H1 (cell line): ENCODE results near the gene COL5A1. TPM values are rescaled to one million over a fixed set of nuclear protein-coding genes. Genes with fewer than 3 reads are reported as not detected.

Source experiments
- CTCF ChIA-PET: fragments of 300-600 bp; sonication (Branson Sonifier 250); formaldehyde crosslinking; loops from one replicate; lab custom pipeline; 2021; ENCODE audit not compliant: partially characterized antibody; lab: Charles Lee
- POLR2A ChIA-PET: fragments of 300-600 bp; sonication (Branson Sonifier 250); formaldehyde crosslinking; loops from one replicate; lab custom pipeline; 2021; ENCODE audit warnings: inconsistent platforms; ENCODE audit not compliant: partially characterized antibody; lab: Charles Lee
- DNase-seq, 2 experiments: peaks; one replicate each; pipeline versions ENCODE4 v3.0.0 to v3.0.0-alpha.2; 2010 to 2022; ENCODE audit warnings: low spot score in 2 of 2, low read depth in 1 of 2, mixed read lengths in 1 of 2
- FAIRE-seq: peaks from 2 replicates; lab custom pipeline; 2011; peaks lifted over from hg19 to GRCh38; lab: Jason Lieb, UNC
- H2AFZ ChIP-seq: 2 replicates; pipeline ENCODE4 v1.8.1; 2012; ENCODE audit warnings: low read length, inconsistent platforms
- H2AK5ac ChIP-seq: 2 replicates; pipeline ENCODE4 v1.6.1; 2013; ENCODE audit warnings: low read depth, low read length
- H2BK120ac ChIP-seq: replicated peaks from 2 replicates; pipeline ENCODE3; 2013; ENCODE audit warnings: low read depth, low read length, inconsistent platforms
- H2BK12ac ChIP-seq: 2 replicates; pipeline ENCODE4 v1.6.1; 2013; ENCODE audit warnings: low read depth, low read length
- H2BK15ac ChIP-seq: 2 replicates; pipeline ENCODE4 v1.6.1; 2013; ENCODE audit warnings: low read length
- H2BK20ac ChIP-seq: 2 replicates; pipeline ENCODE4 v1.6.1; 2013; ENCODE audit warnings: low read length
- H2BK5ac ChIP-seq: 2 replicates; pipeline ENCODE4 v1.6.1; 2013; ENCODE audit warnings: low read depth, low read length
- H3K14ac ChIP-seq: 2 replicates; pipeline ENCODE4 v1.6.1; 2013; ENCODE audit warnings: inconsistent platforms; ENCODE audit not compliant: insufficient read length
- H3K18ac ChIP-seq: 2 replicates; pipeline ENCODE4 v1.6.1; 2013; ENCODE audit warnings: low read length; ENCODE audit errors: extremely low read depth
- H3K23ac ChIP-seq: 2 replicates; pipeline ENCODE4 v1.6.1; 2013; ENCODE audit warnings: inconsistent platforms; ENCODE audit not compliant: insufficient read length
- H3K23me2 ChIP-seq: 2 replicates; pipeline ENCODE4 v1.6.1; 2013; ENCODE audit warnings: low read depth, low read length
- H3K27ac ChIP-seq: 2 replicates; pipeline ENCODE4 v1.6.1; 2011; ENCODE audit warnings: low read depth, low read length, inconsistent platforms
- H3K27me3 ChIP-seq, 4 experiments: replicated peaks in 1 of 4; 1 replicate in 1 of 4; 2 replicates in 3 of 4; pipeline versions ENCODE4 v1.6.1 to v1.8.1; 2011 to 2013; ENCODE audit warnings: low read length in 3 of 4, mild to moderate bottlenecking in 3 of 4, inconsistent platforms in 2 of 4, mixed read lengths in 2 of 4, moderate library complexity in 1 of 4; ENCODE audit not compliant: control insufficient read depth in 3 of 4, insufficient read depth in 3 of 4; ENCODE audit errors: extremely low read depth in 1 of 4
- H3K36me3 ChIP-seq, 4 experiments: 2 replicates each; pipeline versions ENCODE4 v1.6.1 to v1.8.1; 2011 to 2013; ENCODE audit warnings: mild to moderate bottlenecking in 4 of 4, low read length in 3 of 4, moderate library complexity in 2 of 4, control low read depth in 1 of 4, inconsistent platforms in 1 of 4; ENCODE audit not compliant: insufficient read depth in 4 of 4, control insufficient read depth in 2 of 4
- H3K4ac ChIP-seq: replicated peaks from 2 replicates; pipeline ENCODE3; 2013; ENCODE audit warnings: low read length, low read depth, mixed read lengths, inconsistent platforms; ENCODE audit not compliant: insufficient read length
- H3K4me1 ChIP-seq, 4 experiments: replicated peaks in 1 of 4; 1 replicate in 1 of 4; 2 replicates in 3 of 4; pipeline versions ENCODE4 v1.6.1 to v1.8.1; 2011 to 2013; ENCODE audit warnings: low read length in 3 of 4, inconsistent platforms in 2 of 4, mixed read lengths in 1 of 4; ENCODE audit not compliant: insufficient read depth in 4 of 4, control insufficient read depth in 3 of 4
- H3K4me2 ChIP-seq, 2 experiments: 2 replicates each; pipeline versions ENCODE4 v1.6.1 to v1.8.1; 2011 to 2013; ENCODE audit warnings: low read depth in 2 of 2, low read length in 2 of 2, control low read depth in 1 of 2, inconsistent platforms in 1 of 2, mild to moderate bottlenecking in 1 of 2; ENCODE audit not compliant: insufficient read depth in 1 of 2
- H3K4me3 ChIP-seq, 4 experiments: fragments of 200-600, 300-600 bp in 1 of 4; sonication (generic), shearing (Covaris generic), sonication (Bioruptor Twin) in 1 of 4; 2 replicates each; pipeline versions ENCODE4 v1.5.1 to v1.8.1; 2011 to 2016; ENCODE audit warnings: low read length in 4 of 4, low read depth in 3 of 4, control low read depth in 2 of 4, inconsistent platforms in 2 of 4, mild to moderate bottlenecking in 2 of 4, mixed read lengths in 1 of 4, moderate library complexity in 1 of 4; ENCODE audit not compliant: insufficient read depth in 2 of 4; ENCODE audit errors: extremely low read depth in 1 of 4
- H3K56ac ChIP-seq: replicated peaks from 2 replicates; pipeline ENCODE3; 2013; ENCODE audit warnings: low read depth, mild to moderate bottlenecking, mixed read lengths, low read length, inconsistent platforms; ENCODE audit not compliant: insufficient read length
- H3K79me1 ChIP-seq: 2 replicates; pipeline ENCODE4 v1.6.1; 2013; ENCODE audit warnings: low read depth, low read length, control low read depth
- H3K79me2 ChIP-seq, 2 experiments: 2 replicates each; pipeline versions ENCODE4 v1.6.1 to v1.8.1; 2012 to 2013; ENCODE audit warnings: low read length in 2 of 2, mild to moderate bottlenecking in 2 of 2, inconsistent platforms in 1 of 2; ENCODE audit not compliant: insufficient read depth in 2 of 2, control insufficient read depth in 1 of 2
- H3K9ac ChIP-seq, 4 experiments: replicated peaks in 1 of 4; 1 replicate in 1 of 4; 2 replicates in 3 of 4; pipeline versions ENCODE4 v1.6.1 to v1.8.1; 2011 to 2013; ENCODE audit warnings: low read depth in 3 of 4, low read length in 3 of 4, control low read depth in 2 of 4, mild to moderate bottlenecking in 2 of 4, moderate library complexity in 2 of 4, inconsistent platforms in 1 of 4; ENCODE audit errors: extremely low read depth in 1 of 4
- H3K9me3 ChIP-seq, 2 experiments: 2 replicates each; pipeline versions ENCODE4 v1.6.1 to v1.8.1; 2012 to 2013; ENCODE audit warnings: mild to moderate bottlenecking in 2 of 2, moderate library complexity in 2 of 2, control low read depth in 1 of 2, inconsistent platforms in 1 of 2, low read depth in 1 of 2, low read length in 1 of 2, mixed read lengths in 1 of 2; ENCODE audit not compliant: insufficient read depth in 2 of 2
- H4K20me1 ChIP-seq, 2 experiments: replicated peaks in 1 of 2; 2 replicates each; pipeline versions ENCODE3 to v1.8.1; 2011 to 2013; ENCODE audit warnings: inconsistent platforms in 2 of 2, low read length in 2 of 2, mild to moderate bottlenecking in 1 of 2; ENCODE audit not compliant: insufficient read depth in 2 of 2, control insufficient read depth in 1 of 2
- H4K5ac ChIP-seq: 2 replicates; pipeline ENCODE4 v1.6.1; 2013; ENCODE audit warnings: low read length, low read depth, mixed read lengths, inconsistent platforms; ENCODE audit not compliant: insufficient read length
- H4K8ac ChIP-seq: 2 replicates; pipeline ENCODE4 v1.8.0; 2013; ENCODE audit warnings: mild to moderate bottlenecking, moderate library complexity, low read length, inconsistent platforms; ENCODE audit not compliant: insufficient read depth; ENCODE audit errors: extremely low read depth
- H4K91ac ChIP-seq: replicated peaks from 2 replicates; pipeline ENCODE3; 2013; ENCODE audit warnings: low read length, mixed read lengths, inconsistent platforms; ENCODE audit not compliant: insufficient read length
- BCL11A ChIP-seq, 2 experiments: IDR thresholded peaks; one replicate each; pipeline ENCODE4 v1.6.1; 2011; ENCODE audit warnings: low read depth in 2 of 2, low read length in 2 of 2, mild to moderate bottlenecking in 2 of 2
- CEBPB ChIP-seq: IDR thresholded peaks from 2 replicates; pipeline ENCODE4 v1.6.1; 2012; ENCODE audit warnings: low read depth, low read length
- CHD1 ChIP-seq: IDR thresholded peaks from 2 replicates; pipeline ENCODE4 v1.6.1; 2012; ENCODE audit warnings: low read depth, low read length, improper control_type of control experiment
- CHD2 ChIP-seq: IDR thresholded peaks from 2 replicates; pipeline ENCODE4 v1.6.1; 2012; ENCODE audit warnings: low read length, improper control_type of control experiment
- MAFK ChIP-seq: IDR thresholded peaks from 2 replicates; pipeline ENCODE4 v1.6.1; 2012; ENCODE audit warnings: low read depth, mild to moderate bottlenecking, improper control_type of control experiment, low read length
- SIN3A ChIP-seq, 2 experiments: IDR thresholded peaks in 1 of 2; conservative IDR thresholded peaks in 1 of 2; 2 replicates each; pipeline ENCODE4 v1.6.1; 2011 to 2012; ENCODE audit warnings: low read length in 2 of 2, improper control_type of control experiment in 1 of 2, low read depth in 1 of 2, mild to moderate bottlenecking in 1 of 2
- SUZ12 ChIP-seq: fragments of 200-600 bp; sonication (generic); IDR thresholded peaks from 2 replicates; pipeline ENCODE4 v1.6.1; 2012; ENCODE audit warnings: mild to moderate bottlenecking, inconsistent platforms, low read length, moderate library complexity, mixed read lengths
- TAF7 ChIP-seq: optimal IDR thresholded peaks from 2 replicates; pipeline ENCODE3; 2011; ENCODE audit warnings: low read depth, mild to moderate bottlenecking, inconsistent platforms, low read length, moderate library complexity, borderline replicate concordance
- TCF12 ChIP-seq: IDR thresholded peaks from 2 replicates; pipeline ENCODE4 v1.6.1; 2011; ENCODE audit warnings: low read depth, mild to moderate bottlenecking, low read length
- WGBS, 2 experiments: shearing (Covaris generic) in 1 of 2; methylation state at CpG; one replicate each; pipeline versions ENCODE4 v1.1.6 to v1.1.7; 2013 to 2015; ENCODE audit warnings: low lambda C conversion rate in 2 of 2, mixed read lengths in 2 of 2, inconsistent platforms in 1 of 2, low coverage in 1 of 2, missing lambda C conversion rate in 1 of 2; ENCODE audit not compliant: insufficient replicate concordance in 2 of 2, insufficient coverage in 1 of 2, insufficient read length in 1 of 2; ENCODE audit errors: extremely low coverage in 1 of 2, missing lambda C conversion rate in 1 of 2; 5-methylcytosine and 5-hydroxymethylcytosine counted together
- polyA plus RNA-seq, 7 experiments: library from polyadenylated mRNA; depleted of rRNA in 3 of 7; stranded (reverse) in 5 of 7; unstranded in 2 of 7; fragments of >200 nt in 5 of 7; fragments of 200-250 nt in 2 of 7; gene quantifications; 1 replicate in 5 of 7; 2 replicates in 1 of 7; 4 replicates in 1 of 7; pipeline versions ENCODE4 v1.2.1 to v1.2.3, GENCODE V29; 2011 to 2013; ENCODE audit warnings: missing spikeins in 2 of 7, mixed read lengths in 2 of 7
- total RNA-seq: library from RNA; stranded (reverse); fragmentation: NEBNext Ultra II Directional; extraction: Animal tissue kit (Norgen Biotek cat#: 25700); gene quantifications from 2 replicates; pipeline ENCODE4 v1.2.1, GENCODE V29; 2021

COL5A1 gene
- total and polyA plus RNA-seq, 2 of the 8 experiments (the other 6 are each of a cell fraction or from before 2014, with no cell fraction given), result 3.8 to 12.0 TPM

GRCh38 chr9:134710271-134710540, 68.6 kb downstream of the COL5A1 start:
- FAIRE-seq (no peak), DNase-seq (no peak)
- POLR2A ChIA-PET, result no interaction called here
- no peaks in the 10 kb centered on the region for H3K79me2 ChIP-seq
- H2BK5ac ChIP-seq, result no peak overlapping the region
- H3K18ac ChIP-seq, result no peak overlapping the region
- H3K4me3 ChIP-seq, result no peak overlapping the region
- no peak overlapping the region for H2BK12ac ChIP-seq
- no peaks in the 10 kb centered on the region for H3K27me3 ChIP-seq
- 93% methylated on average over 8 of the region's 8 CpGs; no CpG with 5 or more reads in 1 of the 2 experiments for WGBS, 2 experiments
- no peaks in the 10 kb centered on the region for H3K4me1 ChIP-seq
- no peak overlapping the region for H2BK20ac ChIP-seq
- H4K20me1 ChIP-seq, result peaks cover 0 to 4% of the 10 kb centered on the region in 2 experiments
- H3K79me1 ChIP-seq, result no peaks in the 10 kb centered on the region
- H2BK120ac ChIP-seq, result no peak overlapping the region
- no peak for TF ChIP-seq TCF12
- no peak for TF ChIP-seq SUZ12
- TF ChIP-seq BCL11A (IDR thresholded peaks at IDR 0.05; ENCODE audit: low read depth in 2 of 2, low read length in 2 of 2), result no peak
- TF ChIP-seq CEBPB, result no peak
- no peak for TF ChIP-seq MAFK
- TF ChIP-seq CHD1, result no peak
- TF ChIP-seq TAF7, result no peak
- no peak for TF ChIP-seq CHD2
- TF ChIP-seq SIN3A (conservative IDR thresholded peaks at IDR 0.05 in 1 of 2, IDR thresholded peaks at IDR 0.05 in 1 of 2; ENCODE audit: low read depth in 1 of 2, low read length in 2 of 2), result no peak
- H3K9ac ChIP-seq, result no peak overlapping the region
- no peak overlapping the region for H3K4me2 ChIP-seq
- H3K4ac ChIP-seq, result no peak overlapping the region
- H3K56ac ChIP-seq, result no peak overlapping the region
- no peak overlapping the region for H2AK5ac ChIP-seq
- no peak overlapping the region for H3K14ac ChIP-seq
- no peaks in the 10 kb centered on the region for H3K36me3 ChIP-seq
- no peak overlapping the region for H2BK15ac ChIP-seq
- H3K23ac ChIP-seq, result no peak overlapping the region
- H2AFZ ChIP-seq, result no peak overlapping the region
- peaks cover 5 to 16% of the 10 kb centered on the region in 2 experiments; a peak in 3 of 4 replicates for H3K9me3 ChIP-seq
- CTCF ChIA-PET, result interaction anchor here (0.7 kb wide), 1 partner anchor 21 kb away, joined by 3 read pairs; no protein-coding TSS in a partner anchor
- H4K8ac ChIP-seq, result no peak overlapping the region
- H3K27ac ChIP-seq, result no peak overlapping the region
- H4K5ac ChIP-seq, result no peak overlapping the region
- H3K23me2 ChIP-seq, result peaks cover 7% of the 10 kb centered on the region; the same call in 1 of the 2 replicates
- H4K91ac ChIP-seq, result no peak overlapping the region
